Activated CD4-positive, alpha-beta T cell treated with anti-CD3 and anti-CD28 coated beads, Interleukin-2, amount 10 ng/mL, durations not matched to agents 7 days and 5 days (primary cell): ENCODE results near the gene UGT1A6. TPM values are rescaled to one million over a fixed set of nuclear protein-coding genes. Genes with fewer than 3 reads are reported as not detected.
"Not testable (repeated sequence)": the region's sequence is repeated elsewhere in the genome, so short reads cannot be mapped to it uniquely, and the experiment has no call there.

Experiments
- CTCF ChIA-PET: fragments of 350-600 bp; sonication (Branson Sonifier 250); formaldehyde crosslinking; loops from one replicate; lab custom pipeline; 2021; ENCODE audit warnings: antibody characterized with exemption; lab: Charles Lee
- POLR2A ChIA-PET: fragments of 350-600 bp; sonication (Branson Sonifier 250); formaldehyde crosslinking; loops from one replicate; lab custom pipeline; 2021; ENCODE audit warnings: antibody characterized with exemption; lab: Charles Lee
- DNase-seq: peaks from one replicate; pipeline ENCODE4 v3.0.0-alpha.2; 2020
- H3K27ac Mint-ChIP-seq: one replicate; pipeline ENCODE4 v1.8.0; 2021; ENCODE audit warnings: mild to moderate bottlenecking, moderate library complexity, mixed read lengths
- H3K27me3 Mint-ChIP-seq: one replicate; pipeline ENCODE4 v1.8.0; 2021; ENCODE audit warnings: mixed read lengths
- H3K36me3 Mint-ChIP-seq: one replicate; pipeline ENCODE4 v1.8.0; 2021; ENCODE audit warnings: low read depth, mixed read lengths
- H3K4me1 Mint-ChIP-seq: one replicate; pipeline ENCODE4 v1.8.0; 2021; ENCODE audit warnings: mixed read lengths
- H3K4me3 Mint-ChIP-seq: one replicate; pipeline ENCODE4 v1.8.0; 2021; ENCODE audit warnings: mild to moderate bottlenecking, moderate library complexity, mixed read lengths
- H3K9me3 Mint-ChIP-seq: one replicate; pipeline ENCODE4 v1.8.0; 2021; ENCODE audit warnings: mixed read lengths
- total RNA-seq, 2 experiments: library from RNA; stranded (reverse); gene quantifications; one replicate each; pipeline ENCODE4 v1.2.3, GENCODE V29; 2021

The UGT1A6 gene
- total RNA-seq, 2 experiments from 2014 or later, result not detected

DNA sequence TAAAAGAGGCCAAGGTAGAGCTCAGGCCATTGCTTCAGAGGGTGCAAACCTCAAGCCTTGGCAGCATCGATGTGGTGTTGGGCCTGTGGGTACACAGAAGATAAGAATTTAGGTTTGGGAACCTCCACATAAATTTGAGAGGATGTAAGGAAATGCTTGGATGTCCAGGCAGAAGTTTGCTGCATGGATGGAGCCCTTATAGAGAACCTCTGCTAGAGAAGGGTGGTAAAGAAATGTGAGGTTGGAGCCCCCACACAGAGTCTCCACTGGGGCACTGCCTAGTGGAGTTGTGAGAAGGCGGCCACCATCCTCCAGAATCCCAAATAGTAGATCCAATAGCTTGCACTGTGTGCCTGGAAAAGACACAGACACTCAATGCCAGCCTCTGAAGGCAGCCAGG lies 58.0 kb downstream of the UGT1A6 start:
- POLR2A ChIA-PET, H3K36me3 Mint-ChIP-seq, H3K4me3 Mint-ChIP-seq, H3K4me1 Mint-ChIP-seq, H3K27me3 Mint-ChIP-seq, DNase-seq, H3K27ac Mint-ChIP-seq, CTCF ChIA-PET: not testable (repeated sequence)
- peaks cover 12% of the 10 kb centered on the region for H3K9me3 Mint-ChIP-seq

DNA sequence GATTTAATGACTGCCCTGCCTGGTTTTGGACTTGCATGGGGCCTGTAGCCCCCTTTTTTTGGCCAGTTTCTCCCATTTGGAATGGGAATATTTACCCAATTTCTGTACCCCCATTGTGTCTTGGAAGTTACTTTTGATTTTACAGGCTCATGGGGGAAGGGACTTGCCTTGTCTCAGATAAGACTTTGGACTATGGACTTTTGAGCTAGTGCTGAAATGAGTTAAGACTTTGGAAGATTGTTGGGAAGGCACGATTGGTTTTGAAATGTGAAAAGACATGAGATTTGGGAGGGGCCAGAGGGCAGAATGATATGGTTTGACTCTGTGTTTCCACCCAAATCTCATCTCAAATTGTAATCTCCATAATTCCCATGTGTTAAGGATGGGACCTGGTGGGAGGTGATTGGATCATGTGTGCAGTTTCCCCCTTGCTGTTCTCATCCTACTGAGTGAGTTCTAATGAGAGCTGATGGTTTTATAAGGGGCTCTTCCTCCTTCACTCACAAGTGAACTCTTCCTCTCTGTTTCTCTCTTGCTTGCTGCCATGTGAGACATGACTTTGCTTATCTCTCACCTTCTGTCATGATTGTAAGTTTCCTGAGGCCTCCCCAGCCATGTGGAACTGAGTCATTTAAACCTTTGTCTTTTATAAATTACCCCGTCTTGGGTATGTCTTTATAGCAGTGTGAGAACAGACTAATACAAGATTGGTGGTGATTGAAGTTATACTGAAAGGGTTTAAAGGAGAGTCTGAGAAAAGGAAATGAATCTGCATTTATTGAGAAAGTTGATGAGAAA lies 58.7 kb downstream of the UGT1A6 start:
- CTCF ChIA-PET, H3K4me3 Mint-ChIP-seq, H3K27ac Mint-ChIP-seq, H3K4me1 Mint-ChIP-seq, H3K36me3 Mint-ChIP-seq, H3K27me3 Mint-ChIP-seq, DNase-seq, POLR2A ChIA-PET: not testable (repeated sequence)
- H3K9me3 Mint-ChIP-seq, result peaks cover 12% of the 10 kb centered on the region

DNA sequence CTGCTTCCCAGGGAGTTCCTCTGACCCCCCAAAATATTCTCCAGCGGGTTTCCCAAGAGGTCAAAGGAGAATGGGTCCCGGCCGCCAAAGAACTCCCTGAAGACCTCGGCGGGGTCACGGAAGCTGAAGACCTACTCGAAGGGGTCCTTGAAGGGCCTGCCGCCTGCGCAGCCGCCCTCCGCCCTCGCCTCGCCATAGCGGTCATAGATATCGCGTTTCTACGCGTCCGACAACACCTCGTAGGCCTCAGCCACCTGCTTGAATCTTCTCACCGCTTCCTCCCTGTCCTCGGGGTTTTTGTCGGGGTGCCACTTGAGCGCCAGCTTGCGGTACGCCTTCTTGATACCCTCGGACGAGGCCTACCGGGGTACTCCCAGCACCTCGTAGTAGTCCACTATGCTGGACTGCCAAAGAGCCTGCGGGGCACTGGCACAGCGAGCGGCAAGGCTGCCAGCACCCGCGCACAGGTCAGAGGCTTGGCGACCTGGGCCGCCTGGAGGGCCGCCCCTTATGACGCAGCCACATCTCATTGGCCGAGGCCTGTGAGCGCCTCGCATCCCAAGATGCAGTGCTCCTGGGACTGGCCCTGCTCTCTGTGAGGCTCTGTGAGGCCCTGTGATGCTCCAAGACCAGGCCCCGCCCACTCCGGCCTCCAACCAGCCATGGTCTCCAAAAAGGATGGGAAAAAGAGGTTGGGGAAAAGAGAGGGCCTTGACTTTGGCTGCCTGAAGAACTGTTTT lies 62.4 kb downstream of the UGT1A6 start:
- ChIA-PET POLR2A (no interaction called here), CTCF (no interaction called here)
- peaks cover 8% of the 10 kb centered on the region for H3K9me3 Mint-ChIP-seq
- H3K4me3 Mint-ChIP-seq, result no peak overlapping the region
- H3K36me3 Mint-ChIP-seq, result no peaks in the 10 kb centered on the region
- H3K4me1 Mint-ChIP-seq, result no peaks in the 10 kb centered on the region
- H3K27ac Mint-ChIP-seq, result no peak overlapping the region
- peaks cover 3% of the 10 kb centered on the region for H3K27me3 Mint-ChIP-seq
- DNase-seq, result no peak

DNA sequence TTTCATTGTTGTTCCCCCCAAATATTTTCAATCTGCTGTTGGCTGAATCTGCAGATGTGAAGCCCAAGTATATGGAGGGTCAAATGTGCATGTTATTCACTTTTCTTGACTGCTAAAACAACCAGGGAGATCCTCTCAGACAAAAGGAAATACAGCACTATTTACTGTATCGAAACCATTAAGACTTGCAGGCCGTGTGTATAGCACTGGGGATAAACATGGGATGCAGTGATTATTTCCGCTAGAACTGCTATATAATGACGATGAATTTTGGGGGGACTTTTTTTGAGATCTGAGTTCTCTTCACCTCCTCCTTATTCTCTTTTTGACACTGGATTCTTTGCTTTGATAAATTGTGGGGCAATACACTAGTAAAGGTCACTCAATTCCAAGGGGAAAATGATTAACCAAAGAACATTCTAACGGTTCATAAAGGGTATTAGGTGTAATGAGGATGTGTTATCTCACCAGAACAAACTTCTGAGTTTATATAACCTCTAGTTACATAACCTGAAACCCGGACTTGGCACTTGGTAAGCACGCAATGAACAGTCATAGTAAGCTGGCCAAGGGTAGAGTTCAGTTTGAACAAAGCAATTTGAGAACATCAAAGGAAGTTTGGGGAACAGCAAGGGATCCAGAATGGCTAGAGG lies 63.9 kb downstream of the UGT1A6 start:
- H3K36me3 Mint-ChIP-seq, result no peaks in the 10 kb centered on the region
- no peaks in the 10 kb centered on the region for H3K9me3 Mint-ChIP-seq
- no peak overlapping the region for H3K4me3 Mint-ChIP-seq
- H3K4me1 Mint-ChIP-seq, result no peaks in the 10 kb centered on the region
- POLR2A ChIA-PET, result no interaction called here
- CTCF ChIA-PET, result interaction anchor here (0.9 kb wide), 1 partner anchor 24 kb away, joined by 3 read pairs; no protein-coding TSS in a partner anchor
- H3K27ac Mint-ChIP-seq, result no peak overlapping the region
- no peak for DNase-seq
- peaks cover 5% of the 10 kb centered on the region for H3K27me3 Mint-ChIP-seq

DNA sequence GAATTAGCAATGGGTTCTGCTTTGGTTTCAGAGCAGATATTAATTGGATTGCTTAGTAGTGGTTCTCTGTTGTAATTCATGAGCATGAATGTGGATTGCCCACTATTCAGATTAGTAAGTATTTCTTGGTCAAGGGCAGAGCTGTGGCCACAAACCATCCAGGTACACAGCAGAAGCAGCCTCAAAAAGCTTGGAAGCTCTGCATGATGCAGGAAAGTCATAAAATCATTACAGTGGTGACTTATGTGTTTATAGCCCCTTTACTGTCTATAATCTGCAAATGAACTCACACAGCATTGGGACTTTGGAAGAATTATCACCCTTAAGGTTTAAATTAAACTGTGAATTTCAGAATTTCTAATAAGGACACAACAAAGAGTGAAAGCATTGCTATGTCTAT lies 65.5 kb downstream of the UGT1A6 start:
- ChIA-PET CTCF (no interaction called here), POLR2A (no interaction called here)
- Mint-ChIP-seq H3K27ac (no peak overlapping the region), H3K9me3 (no peaks in the 10 kb centered on the region), H3K27me3 (peaks cover 6% of the 10 kb centered on the region), H3K4me1 (no peaks in the 10 kb centered on the region), H3K36me3 (no peaks in the 10 kb centered on the region), H3K4me3 (no peak overlapping the region)
- DNase-seq, result no peak

DNA sequence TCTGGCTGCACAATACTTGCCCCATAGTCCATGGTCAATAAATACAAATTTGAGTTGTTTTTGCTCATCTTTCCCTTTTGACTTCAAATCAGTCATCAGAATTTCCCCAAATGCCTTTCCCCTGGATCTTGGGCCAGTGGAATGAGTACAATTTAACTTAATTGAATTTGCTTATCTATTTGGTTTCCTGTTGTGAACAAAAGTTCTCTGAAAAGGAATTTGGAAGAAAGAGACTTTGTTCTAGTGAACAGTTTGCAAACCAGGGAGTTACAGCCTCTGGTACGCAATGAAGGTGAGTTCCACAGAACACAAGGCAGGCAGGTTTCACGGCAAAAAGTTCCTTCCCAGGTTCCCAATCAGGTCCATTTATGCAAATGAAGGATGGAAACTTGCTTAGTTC lies 66.2 kb downstream of the UGT1A6 start:
- no peaks in the 10 kb centered on the region for H3K4me1 Mint-ChIP-seq
- CTCF ChIA-PET, result no interaction called here
- no peak overlapping the region for H3K27ac Mint-ChIP-seq
- DNase-seq, result no peak
- H3K36me3 Mint-ChIP-seq, result no peaks in the 10 kb centered on the region
- no peak overlapping the region for H3K4me3 Mint-ChIP-seq
- POLR2A ChIA-PET, result no interaction called here
- peaks cover 9% of the 10 kb centered on the region for H3K27me3 Mint-ChIP-seq
- H3K9me3 Mint-ChIP-seq, result no peaks in the 10 kb centered on the region

DNA sequence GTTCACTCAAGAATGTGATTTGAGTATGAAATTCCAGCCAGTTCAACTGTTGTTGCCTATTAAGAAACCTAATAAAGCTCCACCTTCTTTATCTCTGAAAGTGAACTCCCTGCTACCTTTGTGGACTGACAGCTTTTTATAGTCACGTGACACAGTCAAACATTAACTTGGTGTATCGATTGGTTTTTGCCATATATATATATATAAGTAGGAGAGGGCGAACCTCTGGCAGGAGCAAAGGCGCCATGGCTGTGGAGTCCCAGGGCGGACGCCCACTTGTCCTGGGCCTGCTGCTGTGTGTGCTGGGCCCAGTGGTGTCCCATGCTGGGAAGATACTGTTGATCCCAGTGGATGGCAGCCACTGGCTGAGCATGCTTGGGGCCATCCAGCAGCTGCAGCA lies 67.4 kb downstream of the UGT1A6 start, which contains the start of gene UGT1A1:
TSS of gene UGT1A1 (plus strand) at position 228 of the 400 bp plus-strand sequence. CDS start at position 246, 18 bp downstream.
- no peaks in the 10 kb centered on the region for H3K36me3 Mint-ChIP-seq
- H3K4me3 Mint-ChIP-seq, result no peak within 1 kb of the TSS
- no peak within 1 kb of the TSS for H3K27ac Mint-ChIP-seq
- no peak for DNase-seq
- ChIA-PET CTCF (no interaction called here), POLR2A (no interaction called here)
- H3K27me3 Mint-ChIP-seq, result peaks cover 16% of the 10 kb centered on the region
- no peaks in the 10 kb centered on the region for H3K4me1 Mint-ChIP-seq
- no peaks in the 10 kb centered on the region for H3K9me3 Mint-ChIP-seq

DNA sequence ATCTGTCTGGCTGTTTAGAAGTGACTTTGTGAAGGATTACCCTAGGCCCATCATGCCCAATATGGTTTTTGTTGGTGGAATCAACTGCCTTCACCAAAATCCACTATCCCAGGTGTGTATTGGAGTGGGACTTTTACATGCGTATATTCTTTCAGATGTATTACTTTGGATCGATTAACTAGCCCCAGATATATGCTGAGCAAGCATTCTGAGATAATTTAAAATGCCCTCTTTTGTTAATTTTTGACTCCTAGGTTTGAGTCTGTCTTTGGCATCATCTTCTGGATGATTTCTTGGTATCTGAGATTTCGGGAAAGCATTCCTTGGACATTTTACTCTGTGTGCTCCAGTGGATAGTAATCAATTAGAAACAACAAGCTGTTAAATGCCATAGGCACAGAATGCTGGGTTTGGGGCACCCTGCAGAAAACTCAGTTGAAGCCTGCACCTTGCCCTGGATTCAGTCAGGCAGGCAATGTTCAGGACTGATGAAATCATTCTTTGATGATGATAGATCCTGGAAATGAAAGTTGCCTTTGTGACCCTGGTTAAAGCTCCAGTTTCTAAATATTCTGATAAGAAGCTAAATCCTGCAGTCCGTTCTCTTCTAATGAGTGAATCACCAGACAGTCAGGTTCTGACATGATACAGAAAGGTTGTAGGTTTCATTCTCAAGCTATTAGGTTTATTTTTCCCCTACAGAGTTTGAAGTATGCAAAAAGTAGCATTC lies 68.5 kb downstream of the UGT1A6 start:
- H3K4me1 Mint-ChIP-seq, result no peaks in the 10 kb centered on the region
- peaks cover 16% of the 10 kb centered on the region for H3K27me3 Mint-ChIP-seq
- ChIA-PET POLR2A (no interaction called here), CTCF (no interaction called here)
- H3K36me3 Mint-ChIP-seq, result no peaks in the 10 kb centered on the region
- H3K9me3 Mint-ChIP-seq, result no peaks in the 10 kb centered on the region
- DNase-seq, result no peak
- no peak overlapping the region for H3K4me3 Mint-ChIP-seq
- H3K27ac Mint-ChIP-seq, result no peak overlapping the region

DNA sequence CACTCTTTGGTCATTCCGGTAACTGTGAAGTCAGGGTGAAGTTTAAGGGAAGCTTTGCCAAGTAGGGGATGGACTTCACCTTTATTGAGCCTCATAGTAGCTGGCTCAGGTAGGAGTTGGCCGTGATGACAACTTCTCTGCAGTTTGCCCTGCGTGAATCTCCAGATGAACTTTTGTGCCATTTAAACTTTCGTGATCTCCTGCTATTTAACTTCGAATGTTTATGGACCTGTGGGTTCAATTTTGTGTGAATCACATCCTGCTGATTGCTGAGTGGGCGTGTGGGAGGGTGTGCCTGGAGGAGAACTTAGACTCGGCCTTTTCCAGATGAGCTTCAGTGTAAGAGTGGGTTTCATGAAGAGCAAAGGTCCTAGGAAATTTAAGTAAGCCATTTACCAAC lies 71.6 kb downstream of the UGT1A6 start:
- no peaks in the 10 kb centered on the region for H3K36me3 Mint-ChIP-seq
- no peaks in the 10 kb centered on the region for H3K4me1 Mint-ChIP-seq

DNA sequence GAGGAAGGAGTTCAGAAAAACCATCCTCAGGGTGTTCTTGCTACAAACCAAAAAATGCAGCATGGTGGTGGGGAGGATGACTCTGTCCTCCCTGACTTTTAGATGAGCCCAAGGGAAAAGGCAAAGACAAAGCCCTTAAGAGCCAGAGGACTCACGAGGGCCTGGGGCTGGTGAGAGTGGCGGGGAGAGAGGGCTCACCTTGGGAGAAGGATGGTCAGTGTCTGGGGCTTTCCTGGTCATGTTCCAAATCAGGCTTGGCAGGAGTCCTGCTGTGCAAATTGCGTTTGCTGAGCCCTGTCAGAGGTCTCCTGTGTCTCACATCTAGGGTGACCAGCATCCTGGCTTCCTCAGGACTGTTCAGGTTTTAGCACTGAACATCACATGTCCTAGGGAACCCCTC lies 72.1 kb downstream of the UGT1A6 start:
- peaks cover 22% of the 10 kb centered on the region for H3K27me3 Mint-ChIP-seq
- H3K36me3 Mint-ChIP-seq, result no peaks in the 10 kb centered on the region
- H3K27ac Mint-ChIP-seq, result no peak overlapping the region

More for the DNA sequence above, 71.6 kb downstream of the UGT1A6 start:
- no peak for DNase-seq
- Mint-ChIP-seq H3K27me3 (peaks cover 21% of the 10 kb centered on the region), H3K9me3 (no peaks in the 10 kb centered on the region), H3K4me3 (no peak overlapping the region), H3K27ac (no peak overlapping the region)
- POLR2A ChIA-PET, result no interaction called here
- CTCF ChIA-PET, result no interaction called here

DNA sequence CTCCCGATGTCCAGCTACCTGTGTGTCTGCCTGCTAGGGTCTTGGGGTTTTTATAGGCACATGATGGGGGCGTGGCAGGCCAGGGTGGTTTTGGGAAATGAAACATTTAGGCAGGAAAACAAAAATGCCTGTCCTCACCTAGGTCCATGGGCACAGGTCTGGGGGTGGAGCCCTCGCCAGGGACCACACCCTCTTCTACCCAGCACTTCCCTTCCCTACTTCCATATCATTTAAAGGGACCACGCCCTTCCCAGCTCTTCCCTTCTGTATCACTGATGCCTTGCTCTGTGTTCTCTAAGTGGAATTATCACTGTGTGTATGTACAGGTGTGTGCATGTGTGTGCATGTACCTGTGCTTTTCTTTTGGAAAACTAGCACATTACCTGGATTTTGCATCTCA lies 73.7 kb downstream of the UGT1A6 start:
- no peaks in the 10 kb centered on the region for H3K4me1 Mint-ChIP-seq

More for the DNA sequence above, 72.1 kb downstream of the UGT1A6 start:
- no peaks in the 10 kb centered on the region for H3K9me3 Mint-ChIP-seq
- no peak for DNase-seq
- CTCF ChIA-PET, result no interaction called here
- no peak overlapping the region for H3K4me3 Mint-ChIP-seq
- POLR2A ChIA-PET, result no interaction called here
- no peaks in the 10 kb centered on the region for H3K4me1 Mint-ChIP-seq

DNA sequence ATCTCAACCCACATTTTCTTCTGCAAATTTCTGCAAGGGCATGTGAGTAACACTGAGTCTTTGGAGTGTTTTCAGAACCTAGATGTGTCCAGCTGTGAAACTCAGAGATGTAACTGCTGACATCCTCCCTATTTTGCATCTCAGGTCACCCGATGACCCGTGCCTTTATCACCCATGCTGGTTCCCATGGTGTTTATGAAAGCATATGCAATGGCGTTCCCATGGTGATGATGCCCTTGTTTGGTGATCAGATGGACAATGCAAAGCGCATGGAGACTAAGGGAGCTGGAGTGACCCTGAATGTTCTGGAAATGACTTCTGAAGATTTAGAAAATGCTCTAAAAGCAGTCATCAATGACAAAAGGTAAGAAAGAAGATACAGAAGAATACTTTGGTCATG lies 75.4 kb downstream of the UGT1A6 start:
- Mint-ChIP-seq H3K9me3 (no peaks in the 10 kb centered on the region), H3K4me1 (no peaks in the 10 kb centered on the region), H3K27ac (no peak overlapping the region), H3K27me3 (peaks cover 25% of the 10 kb centered on the region), H3K36me3 (no peaks in the 10 kb centered on the region), H3K4me3 (no peak overlapping the region)
- no peak for DNase-seq
- ChIA-PET CTCF (no interaction called here), POLR2A (no interaction called here)

More for the DNA sequence above, 73.7 kb downstream of the UGT1A6 start:
- H3K27me3 Mint-ChIP-seq, result peaks cover 27% of the 10 kb centered on the region
- no peak overlapping the region for H3K27ac Mint-ChIP-seq
- no peak overlapping the region for H3K4me3 Mint-ChIP-seq
- ChIA-PET POLR2A (no interaction called here), CTCF (no interaction called here)
- DNase-seq, result no peak
- no peaks in the 10 kb centered on the region for H3K9me3 Mint-ChIP-seq
- no peaks in the 10 kb centered on the region for H3K36me3 Mint-ChIP-seq
